ENCODE results near the gene SEPTIN12.

- no peak for TF ChIP-seq CTCF (IDR thresholded peaks at IDR 0.05)
- TF ChIP-seq POLR2AphosphoS5 (IDR thresholded peaks at IDR 0.05), result no peak
- no peak for TF ChIP-seq EP300 (IDR thresholded peaks at IDR 0.05)
Measured at GRCh38 chr16:4787068-4787467, 1.1 kb downstream of the SEPTIN12 start.
